Stimulated activated CD8-positive, alpha-beta memory T cell treated with anti-CD3 and anti-CD28 coated beads, Interleukin-7, amount 100 ng/mL, for 24 hours (primary cell): ENCODE measurements around the gene MEMO1.
A peak's percentile ranks its signal among the peaks of the same experiment; 100 is the strongest.
"Not testable (repeated sequence)": the region's sequence is repeated elsewhere in the genome, so short reads cannot be mapped to it uniquely, and the experiment has no call there.

Experiments used
- DNase-seq: peaks from one replicate; pipeline ENCODE4 v3.0.0-alpha.2; 2020; ENCODE audit warnings: low read depth

MEMO1 gene

DNA sequence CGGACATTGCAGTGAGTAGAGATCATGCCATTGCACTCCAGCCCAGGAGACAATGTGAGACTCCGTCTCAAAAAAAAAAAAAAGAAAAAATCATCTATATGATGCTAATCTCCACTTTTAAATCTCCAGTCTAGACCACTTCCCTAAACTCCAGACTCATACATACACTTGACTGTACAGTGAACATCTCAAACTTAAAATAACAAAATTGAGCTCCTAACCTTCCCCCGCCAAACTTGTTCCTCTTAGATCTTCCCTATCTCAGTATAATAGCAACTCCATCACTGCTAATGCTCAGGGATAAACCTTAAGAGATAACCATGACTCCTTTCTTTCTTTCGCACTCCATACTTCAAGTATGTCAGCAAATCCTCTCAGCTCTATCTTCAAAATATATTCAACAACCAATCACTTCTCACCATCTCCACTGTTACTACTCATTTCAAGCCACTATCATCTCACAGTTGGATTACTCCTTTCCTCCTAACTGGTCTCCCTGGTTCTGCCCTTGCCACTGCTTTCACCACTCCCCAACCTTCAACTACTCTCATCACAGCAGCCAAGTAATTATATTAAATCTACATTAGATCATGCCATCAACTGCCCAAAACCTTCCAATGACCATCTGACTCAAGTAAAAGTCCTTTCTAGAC, 12.0 kb downstream of the MEMO1 start:
- DNase-seq, result no peak

DNA sequence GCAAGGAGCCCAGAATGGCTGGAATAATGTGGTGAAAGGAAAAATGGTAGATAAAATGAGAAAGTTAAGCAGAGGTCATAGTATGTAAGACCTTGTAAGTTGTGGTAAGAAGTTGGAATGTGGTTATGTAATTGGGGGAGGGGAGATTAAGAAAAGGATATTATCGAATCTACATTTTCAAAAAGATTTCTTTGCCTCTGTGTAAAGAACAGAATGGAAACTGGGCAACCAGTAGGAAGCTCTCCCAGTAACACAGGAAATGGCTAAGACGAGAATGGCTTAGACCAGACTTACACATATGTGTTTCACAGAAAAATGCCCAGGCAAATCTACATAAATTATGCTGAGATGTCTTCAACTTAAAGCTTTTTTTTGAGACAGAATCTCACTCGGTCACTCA, 13.2 kb downstream of the MEMO1 start:
- DNase-seq, result no peak

- no peak for DNase-seq
Measured at GRCh38 chr2:31996571-31997150, 14.1 kb downstream of the MEMO1 start.

DNA sequence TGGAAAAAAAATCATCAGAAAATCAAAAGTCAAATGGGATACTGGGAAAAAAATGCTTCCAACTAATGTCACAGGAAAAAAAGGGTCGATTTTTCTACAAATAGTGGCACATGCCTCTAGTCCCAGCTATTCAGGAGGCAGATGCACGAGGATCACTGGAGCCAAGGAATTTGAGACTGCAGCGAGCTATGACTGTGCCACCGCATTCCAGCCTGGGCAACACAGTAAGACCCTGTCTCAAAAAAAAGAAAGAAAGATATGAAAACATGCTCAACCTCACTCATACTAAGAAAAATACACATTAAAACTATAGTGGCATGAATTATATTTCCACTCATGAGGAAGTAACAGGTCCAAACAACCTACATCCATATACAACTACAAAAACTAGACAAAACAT, 17.9 kb downstream of the MEMO1 start:
- DNase-seq, result no peak

GRCh38 chr2:31992025-31992579, 18.7 kb downstream of the MEMO1 start:
- DNase-seq, result no peak

DNA sequence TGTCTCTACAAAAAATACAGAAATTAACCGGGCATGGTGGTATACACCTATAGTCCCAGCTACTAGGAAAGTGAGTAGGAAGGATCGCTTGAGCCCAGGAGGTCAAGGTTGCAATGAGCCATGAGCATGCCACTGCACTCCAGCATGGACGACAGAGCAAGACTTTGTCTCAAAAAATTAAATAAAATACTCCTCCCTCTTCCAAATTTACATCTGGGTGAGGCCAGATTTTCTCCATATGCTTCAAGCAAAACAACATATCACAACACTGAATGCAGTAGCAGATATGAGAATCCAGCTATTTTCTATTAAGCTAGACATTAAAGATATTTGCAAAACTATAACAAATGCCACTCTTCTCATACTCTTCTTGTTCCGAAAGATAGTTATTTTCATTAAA, 20.9 kb downstream of the MEMO1 start:
- DNase-seq, result no peak

DNA sequence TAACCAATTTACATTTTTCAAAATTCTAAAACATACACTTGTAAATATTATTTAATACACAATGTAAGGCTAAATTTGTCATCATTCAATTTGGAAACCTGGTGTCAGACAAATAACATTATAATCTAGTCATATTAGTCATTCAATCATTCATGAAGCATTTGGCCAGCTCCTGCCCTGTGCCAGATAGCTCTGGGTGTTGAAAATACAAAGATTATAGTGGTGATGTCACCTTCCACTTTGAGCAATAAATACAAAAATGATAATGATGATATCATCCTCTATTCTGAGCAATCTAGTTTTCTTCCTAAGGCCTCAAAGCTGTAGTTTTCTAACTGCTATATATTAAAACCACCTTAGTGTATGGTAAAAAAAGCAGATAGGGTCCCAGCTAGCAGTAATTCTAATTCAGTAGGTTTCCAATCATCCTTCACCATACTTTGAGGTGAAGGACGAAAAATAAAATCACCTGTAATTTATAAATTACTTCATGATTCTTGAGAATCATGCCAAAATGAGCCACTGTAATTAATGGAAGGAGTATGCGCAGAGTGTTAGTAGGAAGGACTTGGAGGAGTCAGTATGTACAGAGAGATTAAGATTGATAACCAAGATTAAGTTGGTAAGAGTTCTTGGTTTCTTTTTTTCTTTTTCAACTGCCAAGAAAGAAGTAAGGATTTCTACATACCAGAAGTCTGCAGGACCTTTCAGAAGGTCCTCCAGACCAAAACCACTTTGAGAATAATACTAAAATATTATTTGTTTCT, 23.2 kb downstream of the MEMO1 start:
- DNase-seq, result no peak

DNA sequence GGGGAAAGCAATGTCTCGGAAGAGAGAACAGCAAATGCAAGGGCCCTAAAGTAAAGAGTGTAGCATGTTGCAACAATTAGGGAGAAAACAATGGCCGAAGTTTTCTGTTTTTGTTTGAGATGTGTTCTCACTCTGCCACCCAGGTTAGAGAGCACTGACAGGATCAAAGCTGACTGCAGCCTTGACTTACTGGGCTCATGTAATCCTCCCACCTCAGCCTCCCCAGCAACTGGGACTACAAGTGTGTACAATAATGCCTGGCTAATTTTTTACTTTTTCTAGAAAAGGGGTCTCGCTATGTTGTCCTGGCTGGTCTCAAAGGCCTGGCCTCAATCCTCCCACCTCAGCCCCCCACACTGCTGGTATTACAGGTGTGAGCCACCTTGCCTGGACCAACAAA, 23.9 kb downstream of the MEMO1 start:
- DNase-seq, result no peak

DNA sequence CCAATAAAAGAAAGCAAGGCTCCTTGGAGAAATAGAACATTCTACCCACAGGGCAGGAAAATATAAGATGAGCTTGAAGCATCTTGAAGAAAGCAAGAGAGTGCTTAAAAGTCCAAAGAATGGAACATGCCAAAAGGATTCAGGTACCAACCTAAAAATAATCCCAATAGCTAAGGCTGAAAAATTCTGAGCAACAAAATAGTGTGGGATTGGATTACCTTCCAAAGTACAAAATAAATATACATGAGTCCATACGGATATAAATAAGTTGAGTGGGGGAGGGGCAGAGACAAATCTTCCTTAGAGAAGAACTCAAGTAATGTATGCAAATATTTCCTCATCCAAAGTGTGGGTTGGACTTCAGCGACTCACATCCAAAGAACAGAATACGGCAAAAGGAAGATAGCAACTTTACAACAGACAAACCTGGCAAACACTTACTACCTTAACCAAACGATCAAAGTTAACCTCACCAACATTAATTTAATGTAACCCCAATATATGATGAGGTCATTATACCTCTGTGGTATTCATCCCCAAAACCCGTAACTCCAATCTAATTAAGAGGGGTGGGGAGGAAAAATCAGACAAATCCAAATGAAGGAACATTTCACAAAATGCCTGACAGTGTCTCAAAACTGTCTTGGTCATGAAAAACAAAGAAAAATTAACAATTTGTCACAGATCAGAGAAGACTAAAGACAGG, 26.9 kb downstream of the MEMO1 start:
- no peak for DNase-seq

DNA sequence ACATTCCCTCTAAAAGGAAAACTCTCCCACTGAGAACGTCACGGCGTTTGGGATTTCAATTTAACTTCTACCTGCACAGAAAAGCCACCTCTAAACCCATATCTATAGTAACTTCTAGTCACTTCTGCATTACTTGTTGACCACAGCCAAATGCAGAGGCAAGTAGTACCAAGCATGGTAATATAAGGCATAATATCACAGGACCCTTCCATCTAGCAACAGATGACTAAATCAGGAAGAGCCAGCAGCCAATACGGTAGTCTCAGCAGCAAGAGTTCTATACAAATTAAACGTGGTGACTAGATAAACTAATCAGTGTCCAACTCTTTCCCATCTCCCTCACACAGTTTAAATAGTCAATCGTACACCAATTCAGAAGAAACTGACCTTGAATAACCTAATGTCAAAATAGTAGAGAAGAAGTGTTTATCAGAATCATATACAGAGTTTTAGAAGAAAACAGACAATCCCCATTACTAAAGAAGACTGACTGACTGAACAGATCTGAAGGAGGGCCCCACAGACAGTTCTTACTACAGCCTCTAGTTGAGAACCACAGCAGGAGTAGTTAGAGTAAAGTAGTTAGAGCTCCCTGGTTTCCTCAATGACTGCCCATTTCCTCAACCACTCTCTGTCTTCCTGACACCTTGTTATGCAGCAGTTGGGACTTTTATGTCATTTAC, 30.0 kb downstream of the MEMO1 start:
- DNase-seq, result no peak

GRCh38 chr2:31979956-31980355, 30.9 kb downstream of the MEMO1 start:
- no peak for DNase-seq

- no peak for DNase-seq
Measured at GRCh38 chr2:31979018-31979417, 31.8 kb downstream of the MEMO1 start.

GRCh38 chr2:31978436-31978835, 32.4 kb downstream of the MEMO1 start:
- DNase-seq, result no peak

DNA sequence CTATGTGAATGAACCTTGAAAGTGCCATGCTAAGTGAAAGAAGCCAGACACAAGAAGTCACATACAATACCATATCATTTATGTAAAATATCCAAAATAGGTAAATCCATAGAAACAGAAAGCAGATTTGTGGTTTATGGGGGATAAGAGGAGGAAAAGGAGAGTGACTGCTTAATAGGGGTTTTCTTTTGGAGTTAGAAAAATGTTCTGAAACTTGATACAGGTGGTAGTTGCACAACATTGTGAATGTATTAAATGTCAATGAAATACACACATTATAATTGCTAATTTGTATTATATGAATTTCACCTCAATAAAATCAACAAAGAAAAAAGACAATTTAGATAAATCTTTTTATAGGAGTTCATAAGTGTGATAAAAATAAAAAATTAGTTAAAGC, 37.1 kb downstream of the MEMO1 start:
- no peak for DNase-seq

- no peak for DNase-seq
Measured at GRCh38 chr2:31972059-31972458, 38.7 kb downstream of the MEMO1 start.

- DNase-seq, result no peak
Measured at GRCh38 chr2:31969178-31969577, 41.6 kb downstream of the MEMO1 start.

- no peak for DNase-seq
Measured at GRCh38 chr2:31967790-31968189, 43.0 kb downstream of the MEMO1 start.

GRCh38 chr2:31966402-31966801, 44.4 kb downstream of the MEMO1 start:
- DNase-seq, result not testable (repeated sequence)

GRCh38 chr2:31965094-31965493, 45.7 kb downstream of the MEMO1 start:
- DNase-seq, result no peak

DNA sequence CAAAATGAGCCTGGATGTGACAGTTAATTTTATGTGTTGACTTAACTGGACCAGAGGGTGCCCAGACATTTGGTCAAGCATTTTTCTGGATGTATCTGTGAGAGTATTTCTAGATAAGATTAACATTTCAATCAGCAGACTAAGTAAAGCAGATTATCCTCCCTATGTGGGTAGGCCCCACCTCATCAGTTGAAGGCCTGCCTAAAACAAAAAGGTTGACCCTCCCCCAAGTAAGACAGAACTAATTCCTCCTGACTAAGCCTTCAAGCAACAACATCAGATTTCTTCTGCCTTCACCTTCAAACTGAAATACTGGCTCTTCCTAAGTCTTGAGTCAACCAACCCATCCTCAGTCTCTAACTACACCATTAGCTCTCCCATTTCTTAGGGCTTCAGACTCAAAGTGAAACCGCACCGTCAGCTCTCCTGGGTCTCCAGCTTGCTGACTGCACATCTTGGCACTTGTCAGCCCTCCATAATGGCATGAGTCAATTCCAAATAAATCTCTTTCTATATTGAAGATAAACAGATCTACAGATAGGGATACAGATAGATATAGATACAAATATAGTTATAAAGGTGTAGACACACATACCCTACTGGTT, 47.9 kb downstream of the MEMO1 start:
- peak; percentile 12 for DNase-seq

- no peak for DNase-seq
Measured at GRCh38 chr2:31958140-31958717, 52.6 kb downstream of the MEMO1 start.
